Stomach (tissue), 8 donors: Measurements from ENCODE around the gene MSL3B.

ENCODE experiments used
- DNase-seq, 2 donors: peaks; one replicate each; pipeline versions ENCODE4 v3.0.0 to v3.0.0-alpha.2; 2013 to 2019
- H3K27ac ChIP-seq, 5 donors: fragments of 200-600 bp in 4 of 5; sonication (generic) in 4 of 5; one replicate each; pipeline ENCODE4 v1.5.1; 2013 to 2019; ENCODE audit warnings: mild to moderate bottlenecking in 1 of 5, moderate library complexity in 1 of 5
- H3K27me3 ChIP-seq, 3 donors: fragments of 200-600 bp; sonication (generic); one replicate each; pipeline ENCODE4 v1.5.1; 2017 to 2019; ENCODE audit warnings: mixed run types in 1 of 3
- H3K36me3 ChIP-seq, 4 donors: fragments of 200-600 bp; sonication (generic); 1 replicate in 3 of 4; 2 replicates in 1 of 4; pipeline ENCODE4 v1.5.1; 2016 to 2019
- H3K4me1 ChIP-seq, 4 donors: fragments of 200-600 bp; sonication (generic); one replicate each; pipeline ENCODE4 v1.5.1; 2016 to 2019
- H3K4me3 ChIP-seq, 4 donors: fragments of 200-600 bp; sonication (generic) in 3 of 4; one replicate each; pipeline ENCODE4 v1.5.1; 2016 to 2019; ENCODE audit warnings: mild to moderate bottlenecking in 1 of 4
- H3K9me3 ChIP-seq, 4 donors: fragments of 200-600 bp; sonication (generic); one replicate each; pipeline ENCODE4 v1.5.1; 2016 to 2019
- CTCF ChIP-seq, 7 experiments: fragments of 450-650 bp in 4 of 7; fragments of 200-600 bp in 3 of 7; sonication (generic) in 3 of 7; IDR thresholded peaks; one replicate each; pipeline ENCODE4 v1.5.1; 2016 to 2019; ENCODE audit warnings: antibody characterized with exemption in 7 of 7, control low read depth in 2 of 7, mild to moderate bottlenecking in 1 of 7
- EP300 ChIP-seq: sonication (generic); formaldehyde crosslinking; IDR thresholded peaks from one replicate; pipeline ENCODE4 v1.6.1; 2017; ENCODE audit warnings: antibody characterized with exemption
- POLR2A ChIP-seq, 4 donors: fragments of 450-650 bp; IDR thresholded peaks; one replicate each; pipeline ENCODE4 v1.6.1; 2016; ENCODE audit warnings: antibody characterized with exemption in 4 of 4, control low read depth in 2 of 4, mild to moderate bottlenecking in 1 of 4, moderate library complexity in 1 of 4
- POLR2AphosphoS5 ChIP-seq, 3 donors: sonication (generic); formaldehyde crosslinking; IDR thresholded peaks; one replicate each; pipeline ENCODE4 v1.6.1; 2016; ENCODE audit warnings: antibody characterized with exemption in 3 of 3
- WGBS, 5 donors: extraction: QIAGEN DNeasy Blood & Tissue Kit in 3 of 5; methylation state at CpG; one replicate each; pipeline versions ENCODE4 v1.1.5 to v1.1.7; 2013 to 2018; 5-methylcytosine and 5-hydroxymethylcytosine counted together
- intact Hi-C: fragments of 100-400 bp; cut with DNase I; formaldehyde crosslinking; loops from one replicate; pipeline ENCODE4 v1.15.1; 2023; ENCODE audit warnings: low total_unique reads
- donor health status: healthy with polysubstance abuse.
- donor health status: Bipolar disorder and iron deficiency.
- donor health status: healthy.

The MSL3B gene

GRCh38 chr2:233855345-233855744 is 12.8 kb downstream of the MSL3B start:
- Histone ChIP-seq H3K4me1 (peaks cover 8 to 36% (median 16%) of the 10 kb centered on the region in 4 donors), H3K27ac (no peak overlapping the region), H3K9me3 (no peaks in the 10 kb centered on the region), H3K4me3 (no peak overlapping the region), H3K27me3 (peaks cover 0 to 13% (median 4%) of the 10 kb centered on the region in 3 donors), H3K36me3 (no peaks in the 10 kb centered on the region)
- intact Hi-C loops, result no loop called here
- 74 to 89% (median 83%) methylated on average over 5 of the region's 5 CpGs for WGBS, 5 donors
- no peak for DNase-seq
- no peak for TF ChIP-seq POLR2A (IDR thresholded peaks at IDR 0.05)
- no peak for TF ChIP-seq CTCF (IDR thresholded peaks at IDR 0.05)
- TF ChIP-seq EP300, result no peak
- TF ChIP-seq POLR2AphosphoS5 (IDR thresholded peaks at IDR 0.05), result no peak

GRCh38 chr2:233854241-233854981 is 13.8 kb downstream of the MSL3B start, which contains the start of gene HJURP:
Gene HJURP (minus strand): TSS chr2:233854535. CDS start chr2:233854500, 35 bp downstream.
- H3K4me1 ChIP-seq, result peaks cover 8 to 36% (median 16%) of the 10 kb centered on the region in 4 donors
- TF ChIP-seq POLR2A (IDR thresholded peaks at IDR 0.05) (peak in 1 of 4 donors; percentile 17), EP300 (no peak), POLR2AphosphoS5 (IDR thresholded peaks at IDR 0.05) (peak; percentile 19 to 88 (median 79)), CTCF (IDR thresholded peaks at IDR 0.05) (no peak)
- H3K36me3 ChIP-seq, result no peaks in the 10 kb centered on the region
- peak within 1 kb of the TSS; percentile 55 to 93 (median 74) for H3K4me3 ChIP-seq
- H3K9me3 ChIP-seq, result no peaks in the 10 kb centered on the region
- DNase-seq, result peak; percentile 93 to 98
- H3K27me3 ChIP-seq, result peaks cover 0 to 16% (median 4%) of the 10 kb centered on the region in 3 donors
- peak within 1 kb of the TSS; percentile 11 to 82 (median 59) for H3K27ac ChIP-seq
- 0 to 1% (median 1%) methylated on average over 42 to 60 of the region's 60 CpGs for WGBS, 5 donors
- intact Hi-C loops, result no loop called here

- DNase-seq, result no peak
- 0 to 2% (median 2%) methylated on average over 18 to 25 of the region's 25 CpGs for WGBS, 5 donors
- Histone ChIP-seq H3K9me3 (no peaks in the 10 kb centered on the region), H3K4me3 (peak overlapping the region; percentile 55 to 93 (median 74)), H3K27me3 (peaks cover 0 to 16% (median 4%) of the 10 kb centered on the region in 3 donors), H3K4me1 (peaks cover 8 to 36% (median 16%) of the 10 kb centered on the region in 4 donors), H3K27ac (peak overlapping the region in 2 of 5 donors; percentile 48 to 82), H3K36me3 (peaks cover 0 to under 1% (median 0%) of the 10 kb centered on the region in 4 donors)
- TF ChIP-seq POLR2A (IDR thresholded peaks at IDR 0.05) (no peak), CTCF (IDR thresholded peaks at IDR 0.05) (no peak), POLR2AphosphoS5 (IDR thresholded peaks at IDR 0.05) (no peak), EP300 (no peak)
- intact Hi-C loops, result no loop called here
Observed at GRCh38 chr2:233853883-233854240, 14.3 kb downstream of the MSL3B start.

- Histone ChIP-seq H3K36me3 (peaks cover 0 to 6% (median 0%) of the 10 kb centered on the region in 4 donors), H3K27me3 (peaks cover 0 to 16% (median 4%) of the 10 kb centered on the region in 3 donors), H3K4me3 (peak overlapping the region; percentile 55 to 93 (median 74)), H3K9me3 (no peaks in the 10 kb centered on the region), H3K4me1 (peaks cover 8 to 36% (median 16%) of the 10 kb centered on the region in 4 donors), H3K27ac (no peak overlapping the region)
- intact Hi-C loops, result no loop called here
- 16 to 29% (median 24%) methylated on average over 5 to 8 of the region's 8 CpGs for WGBS, 5 donors
- peak in 1 of 2 donors; percentile 19 for DNase-seq
- TF ChIP-seq POLR2AphosphoS5 (IDR thresholded peaks at IDR 0.05), result no peak
- no peak for TF ChIP-seq POLR2A (IDR thresholded peaks at IDR 0.05)
- TF ChIP-seq CTCF (IDR thresholded peaks at IDR 0.05), result no peak
- TF ChIP-seq EP300, result no peak
Observed at GRCh38 chr2:233853353-233853752, 14.8 kb downstream of the MSL3B start.
